Neuronal stem cell (in vitro differentiated cells): ENCODE measurements around the gene MS4A14. TPM values are rescaled to one million over a fixed set of nuclear protein-coding genes. Genes with fewer than 3 reads are reported as not detected.

Experiments used
- DNase-seq: peaks from one replicate; pipeline ENCODE4 v3.0.0-alpha.2; 2013; ENCODE audit warnings: low spot score
- H2AFZ ChIP-seq: one replicate; pipeline ENCODE4 v1.6.1; 2013; ENCODE audit warnings: mild to moderate bottlenecking, low read length, inconsistent platforms
- H2AK5ac ChIP-seq: 2 replicates; pipeline ENCODE4 v1.6.1; 2013; ENCODE audit warnings: low read depth, mild to moderate bottlenecking, inconsistent platforms, low read length, moderate library complexity, mixed read lengths
- H2BK120ac ChIP-seq: 2 replicates; pipeline ENCODE4 v1.6.1; 2013; ENCODE audit warnings: low read depth, mild to moderate bottlenecking, inconsistent platforms, low read length, moderate library complexity, mixed read lengths
- H2BK12ac ChIP-seq: one replicate; pipeline ENCODE4 v1.6.1; 2013; ENCODE audit warnings: low read length, inconsistent platforms
- H2BK15ac ChIP-seq: 2 replicates; pipeline ENCODE4 v1.6.1; 2013; ENCODE audit warnings: mild to moderate bottlenecking, low read length, inconsistent platforms, mixed read lengths
- H2BK5ac ChIP-seq: one replicate; pipeline ENCODE4 v1.6.1; 2013; ENCODE audit warnings: inconsistent platforms, mild to moderate bottlenecking, low read length, moderate library complexity
- H3K14ac ChIP-seq: one replicate; pipeline ENCODE4 v1.6.1; 2013; ENCODE audit warnings: low read length, inconsistent platforms
- H3K18ac ChIP-seq: 2 replicates; pipeline ENCODE4 v1.6.1; 2013; ENCODE audit warnings: low read length, inconsistent platforms
- H3K23ac ChIP-seq: 2 replicates; pipeline ENCODE4 v1.6.1; 2013; ENCODE audit warnings: low read depth, mild to moderate bottlenecking, mixed read lengths, low read length, inconsistent platforms; ENCODE audit not compliant: poor library complexity
- H3K27ac ChIP-seq: replicated peaks from 3 replicates; pipeline ENCODE4 v1.5.1; 2013; ENCODE audit warnings: low read length, inconsistent platforms
- H3K27me3 ChIP-seq, 3 experiments: 2 replicates each; pipeline ENCODE4 v1.6.1; 2013; ENCODE audit warnings: low read length in 3 of 3, mild to moderate bottlenecking in 2 of 3, inconsistent platforms in 1 of 3, low read depth in 1 of 3, mixed read lengths in 1 of 3, moderate library complexity in 1 of 3; ENCODE audit not compliant: control insufficient read depth in 3 of 3, insufficient read depth in 3 of 3
- H3K36me3 ChIP-seq, 2 donors: replicated peaks in 1 of 2; 2 replicates each; pipeline ENCODE4 v1.6.1; 2013; ENCODE audit warnings: low read length in 2 of 2; ENCODE audit not compliant: control insufficient read depth in 2 of 2, insufficient read depth in 2 of 2
- H3K4ac ChIP-seq: 2 replicates; pipeline ENCODE4 v1.6.1; 2013; ENCODE audit warnings: inconsistent platforms, mild to moderate bottlenecking, low read length, moderate library complexity
- H3K4me1 ChIP-seq, 2 donors: 1 replicate in 1 of 2; 2 replicates in 1 of 2; pipeline ENCODE4 v1.6.1; 2013; ENCODE audit warnings: low read length in 2 of 2, low read depth in 1 of 2; ENCODE audit not compliant: control insufficient read depth in 2 of 2, insufficient read depth in 1 of 2
- H3K4me2 ChIP-seq: one replicate; pipeline ENCODE4 v1.6.1; 2013; ENCODE audit warnings: mild to moderate bottlenecking, low read length, inconsistent platforms; ENCODE audit not compliant: insufficient read depth, poor library complexity, severe bottlenecking
- H3K4me3 ChIP-seq, 2 donors: 2 replicates each; pipeline ENCODE4 v1.5.1; 2013; ENCODE audit warnings: low read length in 2 of 2, mild to moderate bottlenecking in 2 of 2, inconsistent platforms in 1 of 2, moderate library complexity in 1 of 2
- H3K79me1 ChIP-seq: one replicate; pipeline ENCODE4 v1.6.1; 2013; ENCODE audit warnings: low read depth, mild to moderate bottlenecking, inconsistent platforms, low read length, moderate library complexity
- H3K9ac ChIP-seq: one replicate; pipeline ENCODE4 v1.6.1; 2013; ENCODE audit warnings: mild to moderate bottlenecking, low read depth, low read length, inconsistent platforms; ENCODE audit not compliant: poor library complexity
- H3K9me3 ChIP-seq, 2 donors: replicated peaks in 1 of 2; 2 replicates each; pipeline versions ENCODE3 to v1.6.1; 2013; ENCODE audit warnings: low read length in 2 of 2, mild to moderate bottlenecking in 2 of 2, inconsistent platforms in 1 of 2, low read depth in 1 of 2, mixed read lengths in 1 of 2, moderate library complexity in 1 of 2; ENCODE audit not compliant: control insufficient read depth in 2 of 2, insufficient read depth in 1 of 2
- H4K8ac ChIP-seq: one replicate; pipeline ENCODE4 v1.6.1; 2013; ENCODE audit warnings: low read depth, mild to moderate bottlenecking, inconsistent platforms, low read length, moderate library complexity
- H4K91ac ChIP-seq: one replicate; pipeline ENCODE4 v1.6.1; 2013; ENCODE audit warnings: low read length, low read depth, mild to moderate bottlenecking, inconsistent platforms; ENCODE audit not compliant: poor library complexity
- WGBS, 2 donors: extraction: QIAGEN DNeasy Blood & Tissue Kit; methylation state at CpG; one replicate each; pipeline ENCODE4 v1.1.7; 2013; ENCODE audit warnings: missing lambda C conversion rate in 2 of 2, mixed read lengths in 1 of 2; ENCODE audit not compliant: insufficient read length in 2 of 2, insufficient replicate concordance in 1 of 2; ENCODE audit errors: extremely low coverage in 2 of 2; 5-methylcytosine and 5-hydroxymethylcytosine counted together
- polyA plus RNA-seq, 2 experiments: library from polyadenylated mRNA; stranded (reverse); fragments of 200-250 nt; gene quantifications; one replicate each; pipeline ENCODE4 v1.2.3, GENCODE V29; 2013

MS4A14 gene, protein sequence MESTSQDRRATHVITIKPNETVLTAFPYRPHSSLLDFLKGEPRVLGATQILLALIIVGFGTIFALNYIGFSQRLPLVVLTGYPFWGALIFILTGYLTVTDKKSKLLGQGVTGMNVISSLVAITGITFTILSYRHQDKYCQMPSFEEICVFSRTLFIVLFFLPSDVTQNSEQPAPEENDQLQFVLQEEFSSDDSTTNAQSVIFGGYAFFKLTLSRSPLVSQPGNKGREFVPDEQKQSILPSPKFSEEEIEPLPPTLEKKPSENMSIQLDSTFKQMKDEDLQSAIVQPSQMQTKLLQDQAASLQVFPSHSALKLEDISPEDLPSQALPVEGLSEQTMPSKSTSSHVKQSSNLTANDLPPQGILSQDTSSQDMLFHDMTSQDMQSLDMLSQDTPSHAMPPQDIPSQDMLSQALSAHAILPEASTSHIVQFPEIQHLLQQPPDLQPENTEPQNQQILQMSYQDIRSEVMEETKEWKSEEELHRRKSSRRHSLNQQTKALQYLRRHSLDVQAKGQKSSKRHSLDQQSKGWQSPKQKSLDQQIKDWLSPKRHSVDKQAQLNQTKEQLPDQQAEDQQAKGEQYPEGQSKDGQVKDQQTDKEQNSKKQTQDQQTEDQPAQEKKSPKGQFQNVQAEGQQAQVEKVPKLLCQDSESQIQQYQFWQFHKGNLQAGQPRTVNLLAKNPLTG
- not detected for polyA plus RNA-seq (2013, experiment 1 of 2)
- polyA plus RNA-seq (2013, experiment 2 of 2): not detected

- H3K4me3 ChIP-seq: no peak within 1 kb of the TSS
- no peak within 1 kb of the TSS for H3K4me2 ChIP-seq
- H2BK15ac ChIP-seq: no peak within 1 kb of the TSS
- H2BK12ac ChIP-seq: no peak within 1 kb of the TSS
- H3K23ac ChIP-seq: no peak within 1 kb of the TSS
- H3K36me3 ChIP-seq: no peaks in the 10 kb centered on the region
- H4K91ac ChIP-seq: no peak within 1 kb of the TSS
- no CpG with 5 or more reads among the region's 3 CpGs for WGBS, 2 donors
- H3K9ac ChIP-seq: no peak within 1 kb of the TSS
- no peak within 1 kb of the TSS for H2AK5ac ChIP-seq
- no peak within 1 kb of the TSS for H2BK120ac ChIP-seq
- H3K18ac ChIP-seq: no peak within 1 kb of the TSS
- H3K9me3 ChIP-seq: no peaks in the 10 kb centered on the region
- DNase-seq: no peak
- no peaks in the 10 kb centered on the region for H3K4me1 ChIP-seq
- no peak within 1 kb of the TSS for H2BK5ac ChIP-seq
- H3K79me1 ChIP-seq: no peaks in the 10 kb centered on the region
- no peaks in the 10 kb centered on the region for H3K27me3 ChIP-seq
- no peak within 1 kb of the TSS for H3K27ac ChIP-seq
- H4K8ac ChIP-seq: no peak within 1 kb of the TSS
- H3K14ac ChIP-seq: no peak within 1 kb of the TSS
- H2AFZ ChIP-seq: no peak within 1 kb of the TSS
- H3K4ac ChIP-seq: no peak within 1 kb of the TSS
These were observed at the start of gene MS4A14 for GRCh38 chr11:60396382-60396781. Gene MS4A14 (plus strand): TSS chr11:60396459. CDS start chr11:60396579, 120 bp downstream.

DNA sequence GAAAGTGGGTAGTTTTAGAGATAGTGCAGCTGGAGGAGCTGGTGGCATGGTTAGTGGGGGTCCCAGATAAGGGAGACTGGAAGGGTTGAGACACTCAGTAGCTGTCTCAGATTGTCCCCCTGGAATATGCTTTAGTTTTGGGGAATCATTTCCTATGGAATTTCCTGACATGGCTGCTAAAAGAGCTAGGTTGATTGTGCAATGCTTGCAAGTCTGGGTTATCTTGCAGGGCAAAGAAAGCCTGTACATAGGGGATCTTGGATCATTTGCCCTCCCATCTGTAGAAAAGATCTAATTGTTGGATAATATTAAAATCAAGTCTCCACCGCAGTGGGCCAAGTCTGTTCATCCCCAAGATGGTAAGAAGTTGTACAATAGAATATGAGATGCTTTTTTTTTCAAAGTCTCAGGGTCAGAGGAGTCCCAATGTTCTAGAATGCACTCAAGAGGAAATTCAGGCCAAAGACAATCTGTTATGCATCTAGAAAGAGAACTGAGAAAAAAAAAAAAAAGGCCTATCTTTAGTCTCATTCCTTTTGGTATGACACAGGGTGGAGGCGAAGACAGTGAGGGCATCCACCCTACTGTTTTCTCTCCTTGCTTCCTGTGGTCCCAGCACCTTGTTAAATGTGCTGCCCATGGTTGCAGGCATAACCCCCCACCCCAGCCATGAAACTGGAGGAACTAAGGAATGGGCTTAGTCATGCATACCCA lies 49.0 kb upstream of the MS4A14 start:
- Histone ChIP-seq H3K27ac (no peak overlapping the region), H2BK12ac (no peak overlapping the region), H3K23ac (no peak overlapping the region), H4K8ac (no peak overlapping the region), H4K91ac (no peak overlapping the region), H2AK5ac (no peak overlapping the region), H3K4me2 (no peak overlapping the region), H2AFZ (no peak overlapping the region), H2BK120ac (no peak overlapping the region), H3K14ac (no peak overlapping the region), H3K4ac (no peak overlapping the region), H3K27me3 (no peaks in the 10 kb centered on the region), H2BK15ac (no peak overlapping the region), H3K18ac (no peak overlapping the region), H3K79me1 (no peaks in the 10 kb centered on the region), H3K9ac (no peak overlapping the region), H3K4me1 (no peaks in the 10 kb centered on the region), H3K36me3 (no peaks in the 10 kb centered on the region), H3K9me3 (no peaks in the 10 kb centered on the region), H2BK5ac (no peak overlapping the region), H3K4me3 (no peak overlapping the region)
- DNase-seq: no peak
- WGBS, 2 donors: no CpG with 5 or more reads among the region's 2 CpGs

- Histone ChIP-seq H3K27ac (no peak overlapping the region), H2BK120ac (no peak overlapping the region), H2BK15ac (no peak overlapping the region), H3K9ac (no peak overlapping the region), H2BK12ac (no peak overlapping the region), H3K4me3 (no peak overlapping the region), H3K27me3 (no peaks in the 10 kb centered on the region), H4K91ac (no peak overlapping the region), H4K8ac (no peak overlapping the region), H3K79me1 (no peaks in the 10 kb centered on the region), H3K18ac (no peak overlapping the region), H2AFZ (no peak overlapping the region), H3K4me2 (no peak overlapping the region), H3K4me1 (no peaks in the 10 kb centered on the region), H3K4ac (no peak overlapping the region), H2AK5ac (no peak overlapping the region), H3K23ac (no peak overlapping the region), H3K9me3 (no peaks in the 10 kb centered on the region), H3K36me3 (no peaks in the 10 kb centered on the region), H3K14ac (no peak overlapping the region), H2BK5ac (no peak overlapping the region)
- no CpG with 5 or more reads among the region's 2 CpGs for WGBS, 2 donors
- no peak for DNase-seq
These were observed 48.1 kb upstream of the MS4A14 start for GRCh38 chr11:60348116-60348515.

GRCh38 chr11:60349990-60350389 lies 46.3 kb upstream of the MS4A14 start:
- Histone ChIP-seq H3K9ac (no peak overlapping the region), H2BK15ac (no peak overlapping the region), H2BK12ac (no peak overlapping the region), H3K23ac (no peak overlapping the region), H4K91ac (no peak overlapping the region), H4K8ac (no peak overlapping the region), H3K36me3 (no peaks in the 10 kb centered on the region), H2BK5ac (no peak overlapping the region), H3K4ac (no peak overlapping the region), H3K14ac (no peak overlapping the region), H3K9me3 (no peaks in the 10 kb centered on the region), H2BK120ac (no peak overlapping the region), H3K79me1 (no peaks in the 10 kb centered on the region), H3K4me3 (no peak overlapping the region), H3K4me2 (no peak overlapping the region), H2AK5ac (no peak overlapping the region), H3K27me3 (no peaks in the 10 kb centered on the region), H3K27ac (no peak overlapping the region), H3K4me1 (no peaks in the 10 kb centered on the region), H2AFZ (no peak overlapping the region), H3K18ac (no peak overlapping the region)
- no CpG with 5 or more reads among the region's 1 CpG for WGBS, 2 donors
- no peak for DNase-seq
